K562 (cell line): ENCODE results near the gene IFITM2. TPM values are rescaled to one million over a fixed set of nuclear protein-coding genes. Genes with fewer than 3 reads are reported as not detected.

Source experiments
- ARID4B ChIP-seq: sonication (generic); formaldehyde crosslinking; IDR thresholded peaks from 2 replicates; pipeline ENCODE4 v1.8.0; 2022; ENCODE audit warnings: mild to moderate bottlenecking, missing genetic modification reagents
- ARNT ChIP-seq, 2 experiments: fragments of 450-650 bp; IDR thresholded peaks; 2 replicates each; pipeline ENCODE4 v1.6.1; 2016; ENCODE audit warnings: mild to moderate bottlenecking in 1 of 2
- FOSL1 ChIP-seq: fragments of 200-800 bp; sonication (Bioruptor generic); conservative IDR thresholded peaks from 2 replicates; pipeline ENCODE4 v1.6.1; 2016; ENCODE audit warnings: missing genetic modification characterization, missing compliant biosample characterization
- GTF3C2 ChIP-seq: IDR thresholded peaks from 3 replicates; pipeline ENCODE4 v1.6.1; 2011; ENCODE audit warnings: borderline replicate concordance, mild to moderate bottlenecking, moderate library complexity; ENCODE audit not compliant: insufficient read length; ENCODE audit errors: extremely low read depth
- L3MBTL2 ChIP-seq: fragments of 450-650 bp; IDR thresholded peaks from 2 replicates; pipeline ENCODE4 v1.6.1; 2016; ENCODE audit warnings: mild to moderate bottlenecking, moderate library complexity
- MYC ChIP-seq, 2 experiments: fragments of 250-450 bp in 1 of 2; sonication (Bioruptor Pico) in 1 of 2; IDR thresholded peaks; 2 replicates each; pipeline versions ENCODE4 v1.5.1 to v1.6.1; 2012 to 2021; ENCODE audit warnings: low read depth in 2 of 2, borderline replicate concordance in 1 of 2, improper control_type of control experiment in 1 of 2, low read length in 1 of 2, mild to moderate bottlenecking in 1 of 2, moderate library complexity in 1 of 2
- NFIX ChIP-seq: fragments of 250-450 bp; sonication (Bioruptor Pico); IDR thresholded peaks from 2 replicates; pipeline ENCODE4 v1.4.0; 2020; ENCODE audit warnings: low read depth, mild to moderate bottlenecking, moderate library complexity
- PML ChIP-seq: IDR thresholded peaks from 2 replicates; pipeline ENCODE4 v1.6.1; 2012; ENCODE audit warnings: low read length, inconsistent platforms
- RBM14 ChIP-seq: fragments of 200-400 bp; formaldehyde crosslinking; IDR thresholded peaks from 2 replicates; pipeline ENCODE4 v1.6.1; 2018; ENCODE audit warnings: low read depth, mild to moderate bottlenecking, low read length, moderate library complexity, borderline replicate concordance; ENCODE audit not compliant: insufficient read depth
- TEAD4 ChIP-seq, 2 experiments: sonication (generic) in 1 of 2; formaldehyde crosslinking in 1 of 2; IDR thresholded peaks; 2 replicates each; pipeline versions ENCODE4 v1.6.1 to v1.8.0; 2012 to 2022; ENCODE audit warnings: borderline replicate concordance in 1 of 2, inconsistent platforms in 1 of 2, low read length in 1 of 2, mild to moderate bottlenecking in 1 of 2, missing genetic modification reagents in 1 of 2
- ZFP30 ChIP-seq: fragments of 250-450 bp; sonication (Bioruptor Pico); IDR thresholded peaks from 2 replicates; pipeline ENCODE4 v1.8.0; 2022; ENCODE audit warnings: moderate library complexity, mild to moderate bottlenecking, inconsistent platforms, borderline replicate concordance
- ZNF175 ChIP-seq: fragments of 200-800 bp; sonication (Bioruptor generic); IDR thresholded peaks from 2 replicates; pipeline ENCODE4 v1.6.1; 2016; ENCODE audit warnings: low read depth, mild to moderate bottlenecking, missing genetic modification characterization, missing compliant biosample characterization
- ZNF197 ChIP-seq: fragments of 200-800 bp; sonication (Bioruptor generic); IDR thresholded peaks from 2 replicates; pipeline ENCODE4 v1.6.1; 2016; ENCODE audit warnings: low read depth, missing genetic modification characterization, missing compliant biosample characterization
- polyA plus RNA-seq, 8 experiments: library from polyadenylated mRNA; depleted of rRNA in 4 of 8; stranded (reverse) in 5 of 8; unstranded in 3 of 8; fragments of >200 nt; fragmentation: Nextera tagmentation in 2 of 8; fragmentation: Illumina TruSeq in 1 of 8; extraction: Ambion mirVana in 2 of 8; extraction: Trizol in 1 of 8; gene quantifications; 2 replicates each; pipeline versions ENCODE4 v1.2.1 to v1.2.3, GENCODE V29; 2011 to 2014; ENCODE audit warnings: inconsistent platforms in 1 of 8, missing spikeins in 1 of 8
- total RNA-seq, 7 experiments: library from RNA; depleted of rRNA in 6 of 7; stranded (reverse); fragments of >200 nt in 6 of 7; fragmentation: Illumina TruSeq in 2 of 7; extraction: Trizol in 2 of 7; gene quantifications; 2 replicates each; pipeline versions ENCODE4 v1.2.1 to v1.2.3, GENCODE V29; 2011 to 2021; ENCODE audit warnings: low replicate concordance in 1 of 7
- TF ChIP-seq, protein P1 (sequence below): fragments of 450-650 bp; formaldehyde crosslinking; IDR thresholded peaks from 2 replicates; pipeline ENCODE4 v1.4.0; 2020; ENCODE audit warnings: mild to moderate bottlenecking, mixed read lengths
- TF ChIP-seq, protein P2 (sequence below): sonication (generic); IDR thresholded peaks from 2 replicates; pipeline ENCODE4 v1.6.1; 2016

The IFITM2 gene
- total and polyA plus RNA-seq, 9 of the 15 experiments (the other 6 are each of a cell fraction or from before 2014, with no cell fraction given) = 52.8 to 4,872 (median 356) TPM

- TF ChIP-seq ARID4B (CRISPR knock-in tag) (peak; percentile 74; the same call in 1 of the 2 replicates), ARNT (IDR thresholded peaks at IDR 0.05) (peak in 1 of 2 experiments; percentile 61; a peak in 1 of 4 replicates), ZFP30 (CRISPR knock-in tag) (no peak), RBM14 (no peak), GTF3C2 (no peak), NFIX (CRISPR knock-in tag) (no peak), TEAD4 (IDR thresholded peaks at IDR 0.05; ENCODE audit: low read length) (peak; percentile 23; the same call in 1 of the 2 replicates), TEAD4 (CRISPR knock-in tag; IDR thresholded peaks at IDR 0.05; ENCODE audit: borderline replicate concordance) (no peak), ZNF197 (peak; percentile 6; the same call in 1 of the 2 replicates), PML (no peak), FOSL1 (peak; percentile 81), ZNF175 (CRISPR knock-in tag) (peak; percentile 84), MYC (IDR thresholded peaks at IDR 0.05; ENCODE audit: low read depth, low read length) (peak; percentile 88), MYC (CRISPR knock-in tag; IDR thresholded peaks at IDR 0.05; ENCODE audit: borderline replicate concordance, low read depth) (no peak), L3MBTL2 (peak; percentile 56)
- TF ChIP-seq, protein P1, sequence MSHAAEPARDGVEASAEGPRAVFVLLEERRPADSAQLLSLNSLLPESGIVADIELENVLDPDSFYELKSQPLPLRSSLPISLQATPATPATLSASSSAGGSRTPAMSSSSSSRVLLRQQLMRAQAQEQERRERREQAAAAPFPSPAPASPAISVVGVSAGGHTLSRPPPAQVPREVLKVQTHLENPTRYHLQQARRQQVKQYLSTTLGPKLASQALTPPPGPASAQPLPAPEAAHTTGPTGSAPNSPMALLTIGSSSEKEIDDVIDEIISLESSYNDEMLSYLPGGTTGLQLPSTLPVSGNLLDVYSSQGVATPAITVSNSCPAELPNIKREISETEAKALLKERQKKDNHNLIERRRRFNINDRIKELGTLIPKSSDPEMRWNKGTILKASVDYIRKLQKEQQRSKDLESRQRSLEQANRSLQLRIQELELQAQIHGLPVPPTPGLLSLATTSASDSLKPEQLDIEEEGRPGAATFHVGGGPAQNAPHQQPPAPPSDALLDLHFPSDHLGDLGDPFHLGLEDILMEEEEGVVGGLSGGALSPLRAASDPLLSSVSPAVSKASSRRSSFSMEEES (CRISPR knock-in tag) = peak; percentile 94
- TF ChIP-seq, protein P2, sequence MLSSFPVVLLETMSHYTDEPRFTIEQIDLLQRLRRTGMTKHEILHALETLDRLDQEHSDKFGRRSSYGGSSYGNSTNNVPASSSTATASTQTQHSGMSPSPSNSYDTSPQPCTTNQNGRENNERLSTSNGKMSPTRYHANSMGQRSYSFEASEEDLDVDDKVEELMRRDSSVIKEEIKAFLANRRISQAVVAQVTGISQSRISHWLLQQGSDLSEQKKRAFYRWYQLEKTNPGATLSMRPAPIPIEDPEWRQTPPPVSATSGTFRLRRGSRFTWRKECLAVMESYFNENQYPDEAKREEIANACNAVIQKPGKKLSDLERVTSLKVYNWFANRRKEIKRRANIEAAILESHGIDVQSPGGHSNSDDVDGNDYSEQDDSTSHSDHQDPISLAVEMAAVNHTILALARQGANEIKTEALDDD = no peak
Measured at GRCh38 chr11:269146-269890, 38.3 kb upstream of the IFITM2 start (continued).
